GM12878 (cell line): Measurements from ENCODE around the gene C1QL1.

Experiments used
- BCL3 ChIP-seq: IDR thresholded peaks from 2 replicates; pipeline ENCODE4 v1.6.1; 2011; ENCODE audit warnings: borderline replicate concordance, low read depth, mild to moderate bottlenecking, moderate library complexity, low read length; ENCODE audit not compliant: insufficient read depth, poor library complexity, severe bottlenecking
- CEBPB ChIP-seq, 2 experiments: fragments of 150-350 bp in 1 of 2; IDR thresholded peaks; 2 replicates each; pipeline ENCODE4 v1.6.1; 2012 to 2014; ENCODE audit warnings: low read depth in 2 of 2, low read length in 2 of 2, borderline replicate concordance in 1 of 2, inconsistent platforms in 1 of 2
- CHD1 ChIP-seq: IDR thresholded peaks from 2 replicates; pipeline ENCODE4 v1.6.1; 2012; ENCODE audit warnings: low read depth, low read length, improper control_type of control experiment
- CREB1 ChIP-seq: IDR thresholded peaks from 2 replicates; pipeline ENCODE4 v1.6.1; 2012; ENCODE audit warnings: low read depth, mild to moderate bottlenecking, inconsistent platforms
- CTCF ChIP-seq, 3 experiments: IDR thresholded peaks in 2 of 3; conservative IDR thresholded peaks in 1 of 3; 2 replicates each; pipeline ENCODE4 v1.5.1; 2011; ENCODE audit warnings: low read depth in 3 of 3, low read length in 3 of 3, mild to moderate bottlenecking in 3 of 3, control low read depth in 2 of 3, moderate library complexity in 2 of 3, inconsistent platforms in 1 of 3, mixed read lengths in 1 of 3; ENCODE audit not compliant: control insufficient read depth in 2 of 3, insufficient read depth in 1 of 3; ENCODE audit errors: extremely low read depth in 1 of 3
- FOXK2 ChIP-seq: fragments of 450-650 bp; IDR thresholded peaks from 2 replicates; pipeline ENCODE4 v1.6.1; 2017; ENCODE audit warnings: mild to moderate bottlenecking, moderate library complexity
- JUND ChIP-seq: IDR thresholded peaks from 2 replicates; pipeline ENCODE4 v1.6.1; 2012; ENCODE audit warnings: low read depth, mild to moderate bottlenecking, low read length, improper control_type of control experiment, moderate library complexity
- NKRF ChIP-seq: fragments of 450-650 bp; conservative IDR thresholded peaks from 2 replicates; pipeline ENCODE4 v1.6.1; 2017; ENCODE audit warnings: mild to moderate bottlenecking, moderate library complexity
- NR2C1 ChIP-seq: fragments of 450-650 bp; IDR thresholded peaks from 2 replicates; pipeline ENCODE4 v1.6.1; 2017; ENCODE audit warnings: antibody characterized with exemption, mild to moderate bottlenecking, moderate library complexity
- PML ChIP-seq: IDR thresholded peaks from 2 replicates; pipeline ENCODE4 v1.6.1; 2012; ENCODE audit warnings: low read length, inconsistent platforms
- POLR2AphosphoS5 ChIP-seq: IDR thresholded peaks from 2 replicates; pipeline ENCODE4 v1.6.1; 2011; ENCODE audit warnings: mild to moderate bottlenecking, low read length, inconsistent platforms
- TCF12 ChIP-seq: IDR thresholded peaks from 2 replicates; pipeline ENCODE4 v1.6.1; 2011; ENCODE audit warnings: low read depth, mild to moderate bottlenecking, low read length

- no peak for TF ChIP-seq PML
- TF ChIP-seq CEBPB (IDR thresholded peaks at IDR 0.05; ENCODE audit: borderline replicate concordance in 1 of 2, low read depth in 2 of 2, low read length in 2 of 2) = no peak
- TF ChIP-seq POLR2AphosphoS5 = no peak
- no peak for TF ChIP-seq FOXK2
- no peak for TF ChIP-seq CTCF (IDR thresholded peaks at IDR 0.05 in 2 of 3, conservative IDR thresholded peaks at IDR 0.05 in 1 of 3; ENCODE audit: control insufficient read depth in 2 of 3, extremely low read depth in 1 of 3, insufficient read depth in 1 of 3, low read depth in 3 of 3, low read length in 3 of 3)
- no peak for TF ChIP-seq TCF12
- TF ChIP-seq CHD1 = no peak
- TF ChIP-seq NR2C1 = no peak
- no peak for TF ChIP-seq JUND
- no peak for TF ChIP-seq NKRF
- TF ChIP-seq BCL3 = no peak
- TF ChIP-seq CREB1 = no peak
Measured at GRCh38 chr17:44917456-44917855, 50.6 kb downstream of the C1QL1 start.
